Measurements from ENCODE around the gene CLN5.

DNA sequence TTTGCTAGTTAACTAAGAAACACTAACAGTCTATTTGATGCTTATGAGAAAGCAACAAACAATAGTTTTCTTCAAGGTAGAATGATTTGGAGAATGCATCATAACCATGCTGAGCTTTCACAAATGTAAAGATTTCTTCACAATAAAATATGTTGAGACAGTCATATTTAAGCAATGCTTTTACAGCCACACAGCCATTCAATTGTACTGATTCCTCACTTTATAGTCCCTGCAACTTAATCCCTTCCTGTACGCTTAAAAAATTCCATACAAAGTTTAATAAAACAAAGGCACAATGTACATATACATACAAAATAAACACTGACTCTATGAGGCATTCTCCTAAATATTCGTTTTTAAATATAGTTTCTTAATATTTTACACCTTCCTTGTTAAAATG, 48.2 kb upstream of the CLN5 start:
- TF ChIP-seq, protein P1, sequence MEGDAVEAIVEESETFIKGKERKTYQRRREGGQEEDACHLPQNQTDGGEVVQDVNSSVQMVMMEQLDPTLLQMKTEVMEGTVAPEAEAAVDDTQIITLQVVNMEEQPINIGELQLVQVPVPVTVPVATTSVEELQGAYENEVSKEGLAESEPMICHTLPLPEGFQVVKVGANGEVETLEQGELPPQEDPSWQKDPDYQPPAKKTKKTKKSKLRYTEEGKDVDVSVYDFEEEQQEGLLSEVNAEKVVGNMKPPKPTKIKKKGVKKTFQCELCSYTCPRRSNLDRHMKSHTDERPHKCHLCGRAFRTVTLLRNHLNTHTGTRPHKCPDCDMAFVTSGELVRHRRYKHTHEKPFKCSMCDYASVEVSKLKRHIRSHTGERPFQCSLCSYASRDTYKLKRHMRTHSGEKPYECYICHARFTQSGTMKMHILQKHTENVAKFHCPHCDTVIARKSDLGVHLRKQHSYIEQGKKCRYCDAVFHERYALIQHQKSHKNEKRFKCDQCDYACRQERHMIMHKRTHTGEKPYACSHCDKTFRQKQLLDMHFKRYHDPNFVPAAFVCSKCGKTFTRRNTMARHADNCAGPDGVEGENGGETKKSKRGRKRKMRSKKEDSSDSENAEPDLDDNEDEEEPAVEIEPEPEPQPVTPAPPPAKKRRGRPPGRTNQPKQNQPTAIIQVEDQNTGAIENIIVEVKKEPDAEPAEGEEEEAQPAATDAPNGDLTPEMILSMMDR (IDR thresholded peaks at IDR 0.05), result no peak
- TF ChIP-seq POLR2A (IDR thresholded peaks at IDR 0.05) (no peak), EP300 (IDR thresholded peaks at IDR 0.05) (no peak)

Data from tibial nerve (tissue), 4 donors.